ENCODE data around the gene GASK1A. TPM values are rescaled to one million over a fixed set of nuclear protein-coding genes. Genes with fewer than 3 reads are reported as not detected.

GASK1A gene
- total RNA-seq, 1 donor from 2014 or later: not detected

GRCh38 chr3:43105596-43106292 lies 126.6 kb downstream of the GASK1A start, which contains the start of gene POMGNT2:
POMGNT2 (minus strand) TSS chr3:43106079; CDS start chr3:43081431, 24,648 bp downstream.
- peak; percentile 20 for DNase-seq (ENCODE audit: extremely low read depth, low read depth, low spot score)

GRCh38 chr3:43106293-43106628 lies 127.2 kb downstream of the GASK1A start:
- DNase-seq (ENCODE audit: extremely low read depth, low read depth, low spot score): no peak

Other genes with a start within 250 kb of the GASK1A start
- gene CCDC13, start 206.1 kb upstream of the GASK1A start, total RNA-seq: 0.47 and 1.5 TPM in 2 replicates
- 107 and 118 TPM in 2 replicates for gene HIGD1A, start 174.8 kb upstream of the GASK1A start, total RNA-seq
- 0.41 TPM in 1 of 2 replicates, not detected in the other for gene ACKR2, start 169.9 kb upstream of the GASK1A start, total RNA-seq
- not detected in 2 replicates for gene CYP8B1, start 103.4 kb upstream of the GASK1A start, total RNA-seq
- 0.63 and 1.5 TPM in 2 replicates for gene ZNF662, start 73.2 kb upstream of the GASK1A start, total RNA-seq
- 15.1 and 15.3 TPM in 2 replicates for gene POMGNT2, start 126.8 kb downstream of the GASK1A start, total RNA-seq